Activated naive CD4-positive, alpha-beta T cell treated with anti-CD3 and anti-CD28 coated beads, Interleukin-2, amount 50 U/mL, for 24 hours (primary cell): ENCODE data around the gene CCDC69.
A peak's percentile ranks its signal among the peaks of the same experiment; 100 is the strongest.

Experiments used
- H3K27ac Mint-ChIP-seq: one replicate; pipeline ENCODE4 v1.8.0; 2021; ENCODE audit warnings: mild to moderate bottlenecking, mixed read lengths
- H3K27me3 Mint-ChIP-seq: one replicate; pipeline ENCODE4 v1.8.0; 2021; ENCODE audit warnings: mixed read lengths
- H3K36me3 Mint-ChIP-seq: one replicate; pipeline ENCODE4 v1.8.0; 2021; ENCODE audit warnings: mixed read lengths
- H3K4me1 Mint-ChIP-seq: one replicate; pipeline ENCODE4 v1.8.0; 2021; ENCODE audit warnings: mixed read lengths
- H3K4me3 Mint-ChIP-seq: one replicate; pipeline ENCODE4 v1.8.0; 2021; ENCODE audit warnings: mild to moderate bottlenecking, mixed read lengths
- H3K9me3 Mint-ChIP-seq: one replicate; pipeline ENCODE4 v1.8.0; 2021; ENCODE audit warnings: mixed read lengths

CCDC69 gene

DNA sequence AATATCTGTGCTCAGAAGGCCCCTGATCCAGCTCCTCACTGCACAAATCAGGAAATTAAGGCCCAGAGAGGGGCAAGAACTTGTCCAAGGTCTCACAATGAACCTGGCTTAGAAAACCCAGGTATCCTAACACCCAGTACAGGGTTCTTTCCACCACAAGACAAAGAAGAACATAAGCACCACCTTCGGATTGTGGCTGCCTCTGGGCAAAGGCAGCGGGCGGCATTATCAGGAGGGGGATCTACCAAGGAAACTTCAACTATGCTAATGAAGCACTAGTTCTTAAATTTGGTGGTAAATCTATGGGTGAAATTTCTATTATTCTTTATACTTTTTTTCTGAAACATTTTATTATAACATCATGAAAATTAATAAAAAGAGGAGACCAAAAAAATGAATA is 84.2 kb downstream of the CCDC69 start:
- Mint-ChIP-seq H3K4me3 (no peak overlapping the region), H3K36me3 (peaks cover 29% of the 10 kb centered on the region), H3K27me3 (no peaks in the 10 kb centered on the region), H3K9me3 (no peaks in the 10 kb centered on the region), H3K27ac (peak overlapping the region; percentile 94), H3K4me1 (peaks cover 86% of the 10 kb centered on the region)

DNA sequence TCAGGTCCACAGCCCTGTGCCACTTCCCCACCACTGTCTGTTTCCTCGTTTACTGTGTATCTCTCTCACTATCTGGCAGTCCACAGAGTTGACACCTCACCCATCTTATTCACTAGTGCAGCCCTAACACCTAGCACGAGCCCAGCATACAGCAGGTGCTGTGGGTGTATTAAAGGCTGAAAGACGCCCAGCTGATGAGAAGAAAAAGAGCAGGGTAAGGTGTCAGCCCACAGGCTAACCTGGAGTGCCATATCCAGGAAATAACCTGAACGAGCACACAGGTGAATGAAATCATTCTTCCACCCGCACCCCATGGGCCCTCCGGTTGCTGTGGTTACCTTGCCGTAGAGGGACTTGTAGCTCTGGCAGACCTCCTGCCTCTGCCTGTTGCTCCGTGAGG is 84.9 kb downstream of the CCDC69 start:
- Mint-ChIP-seq H3K36me3 (peaks cover 27% of the 10 kb centered on the region), H3K27ac (peak overlapping the region; percentile 94), H3K27me3 (no peaks in the 10 kb centered on the region), H3K4me3 (peak overlapping the region; percentile 54), H3K9me3 (no peaks in the 10 kb centered on the region), H3K4me1 (peaks cover 84% of the 10 kb centered on the region)

DNA sequence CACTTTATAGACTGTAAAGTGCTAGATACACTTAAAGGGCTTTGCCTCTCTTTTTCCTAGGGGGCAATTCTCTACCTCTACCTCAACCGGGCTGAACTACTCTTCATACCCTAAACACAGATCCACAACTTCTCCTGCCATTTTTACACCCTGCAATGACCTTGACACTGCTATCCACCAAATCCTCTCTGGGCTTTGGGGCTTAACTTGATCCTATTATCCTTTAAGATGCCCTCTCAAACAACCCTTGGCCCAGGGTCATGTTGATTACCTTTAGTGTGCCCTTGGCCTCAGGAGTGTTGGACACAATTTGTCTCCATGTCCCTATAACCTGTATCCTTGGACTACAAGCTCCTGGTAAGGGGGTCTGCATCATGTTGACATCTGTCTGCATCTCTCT is 85.8 kb downstream of the CCDC69 start:
- Mint-ChIP-seq H3K4me3 (no peak overlapping the region), H3K36me3 (peaks cover 30% of the 10 kb centered on the region), H3K27ac (peak overlapping the region; percentile 94), H3K27me3 (no peaks in the 10 kb centered on the region), H3K9me3 (no peaks in the 10 kb centered on the region), H3K4me1 (peaks cover 82% of the 10 kb centered on the region)

DNA sequence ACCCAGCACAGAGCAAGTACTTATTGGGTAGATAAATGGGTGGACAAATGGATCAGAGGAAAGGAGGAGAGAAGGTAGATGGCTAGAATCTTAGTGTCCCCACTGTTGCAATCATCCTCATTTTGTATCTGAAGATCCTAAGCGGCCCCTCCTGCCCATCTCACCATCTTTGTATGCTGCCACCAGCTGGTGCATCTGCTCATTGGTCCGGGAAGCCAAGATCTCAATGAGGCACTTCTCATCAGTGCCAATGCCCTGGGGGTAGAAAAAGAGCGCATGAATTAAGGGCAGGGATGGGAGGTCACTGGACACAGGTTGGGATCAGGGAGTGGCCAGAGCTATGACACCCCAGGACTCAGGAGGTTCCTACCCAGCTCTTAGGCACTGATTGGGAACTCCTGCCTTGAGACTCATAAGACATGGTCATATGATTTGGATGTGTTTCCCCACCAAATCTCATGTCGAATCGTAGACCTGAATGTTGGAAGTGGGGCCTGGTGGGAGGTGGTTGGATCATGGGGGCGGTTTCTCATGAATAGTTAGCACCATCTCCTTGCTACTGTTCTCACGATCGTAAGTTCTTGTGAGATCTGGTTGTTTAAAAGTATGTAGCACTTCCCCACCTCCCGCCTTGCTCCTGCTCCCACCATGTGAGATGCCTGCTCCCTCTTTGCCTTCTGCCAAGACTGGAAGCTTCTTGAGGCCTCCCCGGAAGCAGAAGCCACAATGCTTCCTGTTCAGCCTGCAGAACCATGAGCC is 86.6 kb downstream of the CCDC69 start:
- Mint-ChIP-seq H3K9me3 (no peaks in the 10 kb centered on the region), H3K4me3 (no peak overlapping the region), H3K36me3 (peaks cover 30% of the 10 kb centered on the region), H3K27me3 (no peaks in the 10 kb centered on the region), H3K27ac (peak overlapping the region; percentile 94), H3K4me1 (peaks cover 79% of the 10 kb centered on the region)

DNA sequence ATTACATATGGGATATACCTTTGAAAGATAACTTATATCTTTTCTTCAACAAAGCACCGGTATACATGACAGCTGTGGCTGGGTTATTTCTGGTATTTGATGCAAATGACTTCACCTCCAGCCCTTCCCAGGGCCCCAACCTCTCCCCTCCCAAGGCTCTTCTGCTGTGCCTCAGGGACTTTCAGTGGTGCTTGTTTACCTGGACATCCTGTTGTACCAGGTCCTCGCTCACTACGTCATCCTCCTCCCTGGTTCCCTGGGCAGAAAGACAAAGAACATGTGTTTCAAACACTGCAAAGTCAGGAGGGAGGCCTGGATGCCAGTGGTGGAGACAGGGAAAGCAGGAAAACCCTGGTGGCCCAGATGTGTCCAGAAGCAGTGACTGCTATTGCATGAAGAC is 89.7 kb downstream of the CCDC69 start:
- no peaks in the 10 kb centered on the region for H3K27me3 Mint-ChIP-seq
- peaks cover 74% of the 10 kb centered on the region for H3K4me1 Mint-ChIP-seq
- H3K9me3 Mint-ChIP-seq, result no peaks in the 10 kb centered on the region
- H3K4me3 Mint-ChIP-seq, result no peak overlapping the region
- peaks cover 32% of the 10 kb centered on the region for H3K36me3 Mint-ChIP-seq
- peak overlapping the region; percentile 53 for H3K27ac Mint-ChIP-seq

DNA sequence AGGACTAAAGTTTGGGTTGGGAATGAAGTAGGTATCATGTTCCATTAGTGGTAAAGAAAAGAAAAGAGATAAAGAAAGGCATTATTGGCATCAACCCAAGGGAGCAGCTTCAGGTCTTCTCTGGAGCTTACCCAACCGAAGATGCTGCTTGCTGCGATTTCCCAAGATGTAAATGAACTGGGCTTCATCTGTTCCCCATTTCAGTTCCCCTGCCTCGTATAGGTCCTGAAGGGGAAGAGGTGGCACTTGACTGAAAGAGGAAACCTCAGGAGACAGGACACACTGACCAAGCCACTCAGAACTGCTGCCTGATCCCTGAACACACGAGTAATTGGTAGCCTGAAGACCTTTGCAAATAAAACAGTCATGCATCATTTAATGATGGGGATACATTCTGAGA is 90.9 kb downstream of the CCDC69 start:
- peaks cover 73% of the 10 kb centered on the region for H3K4me1 Mint-ChIP-seq
- H3K4me3 Mint-ChIP-seq, result no peak overlapping the region

More for the DNA sequence above, 90.9 kb downstream of the CCDC69 start:
- H3K36me3 Mint-ChIP-seq, result peaks cover 24% of the 10 kb centered on the region
- no peaks in the 10 kb centered on the region for H3K9me3 Mint-ChIP-seq
- no peaks in the 10 kb centered on the region for H3K27me3 Mint-ChIP-seq
- H3K27ac Mint-ChIP-seq, result peak overlapping the region; percentile 8
